Stimulated activated CD8-positive, alpha-beta memory T cell treated with anti-CD3 and anti-CD28 coated beads, Interleukin-4, amount 100 ng/mL, for 48 hours (primary cell): ENCODE data around the gene UBE2I.

Experiments
- DNase-seq: peaks from one replicate; pipeline ENCODE4 v3.0.0-alpha.2; 2020

UBE2I gene

GRCh38 chr16:1344499-1344898 is 35.1 kb downstream of the UBE2I start:
- DNase-seq = no peak

GRCh38 chr16:1345087-1345486 is 35.7 kb downstream of the UBE2I start:
- DNase-seq = no peak

GRCh38 chr16:1345651-1346421 is 36.4 kb downstream of the UBE2I start:
- no peak for DNase-seq

GRCh38 chr16:1346422-1347285 is 37.2 kb downstream of the UBE2I start:
- DNase-seq = no peak

- no peak for DNase-seq
Observed at GRCh38 chr16:1347286-1347855, 37.9 kb downstream of the UBE2I start.

- no peak for DNase-seq
Observed at GRCh38 chr16:1347962-1348361, 38.5 kb downstream of the UBE2I start.

GRCh38 chr16:1348441-1348840 is 39.0 kb downstream of the UBE2I start:
- DNase-seq = no peak

- no peak for DNase-seq
Observed at GRCh38 chr16:1348926-1349325, 39.5 kb downstream of the UBE2I start.

- DNase-seq = no peak
Observed at GRCh38 chr16:1349351-1349750, 39.9 kb downstream of the UBE2I start.

- DNase-seq = no peak
Observed at GRCh38 chr16:1349951-1350350, 40.5 kb downstream of the UBE2I start.

GRCh38 chr16:1350691-1351090 is 41.3 kb downstream of the UBE2I start:
- DNase-seq = no peak

GRCh38 chr16:1351215-1351581 is 41.8 kb downstream of the UBE2I start:
- peak; percentile 48 for DNase-seq

GRCh38 chr16:1351582-1352362 is 42.3 kb downstream of the UBE2I start, which contains the start of the genes GNPTG and TSR3:
Gene GNPTG (plus strand): TSS chr16:1351931. CDS start chr16:1351966, 35 bp downstream.
Gene TSR3 (minus strand): TSS chr16:1351878. CDS start chr16:1351804, 74 bp downstream.
- DNase-seq = peak; percentile 89

- DNase-seq = no peak
Observed at GRCh38 chr16:1354815-1355540, 45.5 kb downstream of the UBE2I start.

- no peak for DNase-seq
Observed at GRCh38 chr16:1355591-1355990, 46.2 kb downstream of the UBE2I start.

- no peak for DNase-seq
Observed at GRCh38 chr16:1356061-1356900, 46.8 kb downstream of the UBE2I start.

- DNase-seq = no peak
Observed at GRCh38 chr16:1357906-1358566, 48.6 kb downstream of the UBE2I start.

- DNase-seq = no peak
Observed at GRCh38 chr16:1361685-1362360, 52.4 kb downstream of the UBE2I start.

- no peak for DNase-seq
Observed at GRCh38 chr16:1362807-1363206, 53.4 kb downstream of the UBE2I start.

- peak; percentile 81 for DNase-seq
Observed at GRCh38 chr16:1363501-1364041, 54.1 kb downstream of the UBE2I start.
